A549 (cell line): Measurements from ENCODE around the gene HMCES. TPM values are rescaled to one million over a fixed set of nuclear protein-coding genes. Genes with fewer than 3 reads are reported as not detected.

ENCODE experiments used
- ATAC-seq, 2 experiments: fragments of 200-7000 bp in 1 of 2; fragments of >200 bp in 1 of 2; cut with Nextera tagmentation in 1 of 2; cut with Tn5 transposase in 1 of 2; 3 replicates each; pipeline versions ENCODE4 v1.8.0 to v1.9.1; 2018 to 2020; ENCODE audit warnings: mild to moderate bottlenecking in 1 of 2, moderate library complexity in 1 of 2
- CTCF ChIA-PET: fragments of 300-600 bp; sonication (Branson Sonifier 250); formaldehyde crosslinking; extraction: SDS; loops from one replicate; lab custom pipeline; 2021; ENCODE audit warnings: antibody characterized with exemption, inconsistent platforms; lab: Yijun Ruan, JAX
- POLR2A ChIA-PET: fragments of 350-600 bp; formaldehyde crosslinking; extraction: SDS; loops from one replicate; lab custom pipeline; 2021; ENCODE audit warnings: antibody characterized with exemption, inconsistent platforms; lab: Yijun Ruan, JAX
- DNase-seq, 2 experiments: peaks; one replicate each; pipeline versions ENCODE4 v3.0.0 to v3.0.0-alpha.2; 2011 to 2016; ENCODE audit warnings: low read depth in 1 of 2, low spot score in 1 of 2
- FAIRE-seq: peaks from 2 replicates; lab custom pipeline; 2011; peaks lifted over from hg19 to GRCh38; lab: Jason Lieb, UNC
- H3K27ac ChIP-seq, 2 experiments: fragments of >200 bp; sonication (Bioruptor Twin); formaldehyde crosslinking; 3 replicates each; pipeline ENCODE4 v1.5.1; 2016 to 2017
- H3K4me1 ChIP-seq: fragments of >200 bp; sonication (Bioruptor Twin); formaldehyde crosslinking; 3 replicates; pipeline ENCODE4 v1.6.1; 2016
- H3K4me2 ChIP-seq: fragments of >200 bp; sonication (Bioruptor Twin); formaldehyde crosslinking; 3 replicates; pipeline ENCODE4 v1.6.1; 2016
- H3K4me3 ChIP-seq: fragments of >200 bp; sonication (Bioruptor Twin); formaldehyde crosslinking; 3 replicates; pipeline ENCODE4 v1.5.1; 2016
- H3K9me3 ChIP-seq: fragments of >200 bp; sonication (Bioruptor Twin); formaldehyde crosslinking; 3 replicates; pipeline ENCODE4 v1.6.1; 2016
- CBX2 ChIP-seq: fragments of 200-600 bp; sonication (generic); IDR thresholded peaks from 2 replicates; pipeline ENCODE4 v1.6.1; 2016; ENCODE audit warnings: low read depth, mild to moderate bottlenecking, borderline replicate concordance
- CEBPB ChIP-seq, 2 experiments: fragments of >200 bp in 1 of 2; sonication (Bioruptor Twin) in 1 of 2; formaldehyde crosslinking in 1 of 2; IDR thresholded peaks; 2 replicates each; pipeline ENCODE4 v1.6.1; 2012 to 2016
- CHD2 ChIP-seq: fragments of 150-350 bp; IDR thresholded peaks from 2 replicates; pipeline ENCODE4 v1.6.1; 2014; ENCODE audit warnings: low read length; ENCODE audit not compliant: partially characterized antibody
- FOXS1 ChIP-seq: fragments of 250-450 bp; sonication (Bioruptor Pico); IDR thresholded peaks from 2 replicates; pipeline ENCODE4 v1.5.0; 2020; ENCODE audit warnings: mild to moderate bottlenecking, moderate library complexity
- HOXA7 ChIP-seq: fragments of 250-450 bp; sonication (Bioruptor Pico); IDR thresholded peaks from 2 replicates; pipeline ENCODE4 v1.5.0; 2020; ENCODE audit warnings: mild to moderate bottlenecking, moderate library complexity
- JUN ChIP-seq, 2 experiments: fragments of >200 bp; sonication (Bioruptor Twin); formaldehyde crosslinking; IDR thresholded peaks; 2 replicates in 1 of 2; 3 replicates in 1 of 2; pipeline ENCODE4 v1.6.1; 2016 to 2017
- MAZ ChIP-seq: fragments of 150-350 bp; IDR thresholded peaks from 2 replicates; pipeline ENCODE4 v1.6.1; 2014; ENCODE audit warnings: antibody characterized with exemption, low read depth, low read length, borderline replicate concordance
- PHF8 ChIP-seq: fragments of 200-600 bp; sonication (generic); IDR thresholded peaks from 2 replicates; pipeline ENCODE4 v1.6.1; 2016; ENCODE audit warnings: low read depth, mild to moderate bottlenecking, antibody characterized with exemption, moderate library complexity, borderline replicate concordance
- POLR2A ChIP-seq: IDR thresholded peaks from 2 replicates; pipeline ENCODE4 v1.6.1; 2012; ENCODE audit warnings: mild to moderate bottlenecking, low read length
- SREBF2 ChIP-seq: fragments of 450-650 bp; IDR thresholded peaks from 2 replicates; pipeline ENCODE4 v1.6.1; 2014; ENCODE audit warnings: mild to moderate bottlenecking, moderate library complexity
- ZSCAN20 ChIP-seq: fragments of 250-450 bp; sonication (Bioruptor Pico); IDR thresholded peaks from 2 replicates; pipeline ENCODE4 v1.8.0; 2022; ENCODE audit warnings: mild to moderate bottlenecking, moderate library complexity
- WGBS: methylation state at CpG from one replicate; pipeline ENCODE4 v1.1.6; 2017; ENCODE audit errors: missing lambda C conversion rate; 5-methylcytosine and 5-hydroxymethylcytosine counted together
- polyA plus RNA-seq, 4 experiments: library from polyadenylated mRNA; depleted of rRNA in 3 of 4; stranded (reverse); fragments of >200 nt; fragmentation: RNase III in 1 of 4; extraction: RNeasy Plus Mini Kit Qiagen cat#74134 plus additional on column Dnase treatment in 1 of 4; gene quantifications; 2 replicates in 3 of 4; 3 replicates in 1 of 4; pipeline ENCODE4 v1.2.3, GENCODE V29; 2011 to 2017
- TF ChIP-seq, protein P1 (sequence below): fragments of 200-600 bp; sonication (generic); IDR thresholded peaks from 2 replicates; pipeline ENCODE4 v1.6.1; 2016; ENCODE audit warnings: antibody characterized with exemption, mild to moderate bottlenecking, moderate library complexity
- TF ChIP-seq, protein P2 (sequence below): IDR thresholded peaks from 2 replicates; pipeline ENCODE4 v1.6.1; 2012; ENCODE audit warnings: low read depth, borderline replicate concordance
- TF ChIP-seq, protein P3 (sequence below): fragments of 450-650 bp; IDR thresholded peaks from 2 replicates; pipeline ENCODE4 v1.6.1; 2014; ENCODE audit warnings: antibody characterized with exemption
- TF ChIP-seq, protein P4 (sequence below): fragments of >200 bp; sonication (Bioruptor Twin); formaldehyde crosslinking; IDR thresholded peaks from 3 replicates; pipeline ENCODE4 v1.5.1; 2016
- TF ChIP-seq, protein P5 (sequence below): IDR thresholded peaks from 2 replicates; pipeline ENCODE4 v1.6.1; 2012

The HMCES gene
- polyA plus RNA-seq, 2 of the 4 experiments (the other 2 are of a cell fraction) = 35.2 to 39.9 TPM

DNA sequence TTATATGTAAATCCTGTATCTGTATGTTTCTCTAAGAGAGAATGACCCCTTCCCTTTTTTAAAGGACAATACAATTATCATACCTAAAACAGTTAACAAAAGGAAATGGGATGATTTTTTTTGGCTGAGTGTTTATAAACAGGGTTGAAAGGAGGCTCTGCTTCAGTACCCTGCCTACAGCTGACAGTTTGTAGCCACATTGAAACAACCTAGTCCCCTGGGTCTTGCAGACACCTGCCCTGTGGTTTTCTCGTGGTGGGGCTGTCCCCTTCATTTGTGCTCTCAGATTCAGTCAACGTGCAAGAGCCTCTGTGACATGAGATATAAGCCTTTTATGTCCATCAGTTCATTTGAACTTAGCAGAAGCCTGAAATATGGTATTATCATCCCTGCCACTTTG is 2.3 kb upstream of the HMCES start:
- Histone ChIP-seq H3K27ac (no peak overlapping the region), H3K4me3 (no peak overlapping the region), H3K4me1 (peaks cover 16% of the 10 kb centered on the region), H3K4me2 (no peak overlapping the region)
- WGBS = 69% methylated on average over 2 of the region's 2 CpGs
- ATAC-seq (no peak), DNase-seq (no peak)
- CTCF ChIA-PET = no interaction called here
- no peak for TF ChIP-seq HOXA7 (CRISPR knock-in tag)
- TF ChIP-seq, protein P1, sequence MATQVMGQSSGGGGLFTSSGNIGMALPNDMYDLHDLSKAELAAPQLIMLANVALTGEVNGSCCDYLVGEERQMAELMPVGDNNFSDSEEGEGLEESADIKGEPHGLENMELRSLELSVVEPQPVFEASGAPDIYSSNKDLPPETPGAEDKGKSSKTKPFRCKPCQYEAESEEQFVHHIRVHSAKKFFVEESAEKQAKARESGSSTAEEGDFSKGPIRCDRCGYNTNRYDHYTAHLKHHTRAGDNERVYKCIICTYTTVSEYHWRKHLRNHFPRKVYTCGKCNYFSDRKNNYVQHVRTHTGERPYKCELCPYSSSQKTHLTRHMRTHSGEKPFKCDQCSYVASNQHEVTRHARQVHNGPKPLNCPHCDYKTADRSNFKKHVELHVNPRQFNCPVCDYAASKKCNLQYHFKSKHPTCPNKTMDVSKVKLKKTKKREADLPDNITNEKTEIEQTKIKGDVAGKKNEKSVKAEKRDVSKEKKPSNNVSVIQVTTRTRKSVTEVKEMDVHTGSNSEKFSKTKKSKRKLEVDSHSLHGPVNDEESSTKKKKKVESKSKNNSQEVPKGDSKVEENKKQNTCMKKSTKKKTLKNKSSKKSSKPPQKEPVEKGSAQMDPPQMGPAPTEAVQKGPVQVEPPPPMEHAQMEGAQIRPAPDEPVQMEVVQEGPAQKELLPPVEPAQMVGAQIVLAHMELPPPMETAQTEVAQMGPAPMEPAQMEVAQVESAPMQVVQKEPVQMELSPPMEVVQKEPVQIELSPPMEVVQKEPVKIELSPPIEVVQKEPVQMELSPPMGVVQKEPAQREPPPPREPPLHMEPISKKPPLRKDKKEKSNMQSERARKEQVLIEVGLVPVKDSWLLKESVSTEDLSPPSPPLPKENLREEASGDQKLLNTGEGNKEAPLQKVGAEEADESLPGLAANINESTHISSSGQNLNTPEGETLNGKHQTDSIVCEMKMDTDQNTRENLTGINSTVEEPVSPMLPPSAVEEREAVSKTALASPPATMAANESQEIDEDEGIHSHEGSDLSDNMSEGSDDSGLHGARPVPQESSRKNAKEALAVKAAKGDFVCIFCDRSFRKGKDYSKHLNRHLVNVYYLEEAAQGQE = no peak
- no peak for TF ChIP-seq CEBPB (IDR thresholded peaks at IDR 0.05)
- TF ChIP-seq SREBF2 = no peak
- TF ChIP-seq, all 56 proteins: peak for 0
- FAIRE-seq = no peak
- POLR2A ChIA-PET = no interaction called here
- H3K9me3 ChIP-seq = no peaks in the 10 kb centered on the region

DNA sequence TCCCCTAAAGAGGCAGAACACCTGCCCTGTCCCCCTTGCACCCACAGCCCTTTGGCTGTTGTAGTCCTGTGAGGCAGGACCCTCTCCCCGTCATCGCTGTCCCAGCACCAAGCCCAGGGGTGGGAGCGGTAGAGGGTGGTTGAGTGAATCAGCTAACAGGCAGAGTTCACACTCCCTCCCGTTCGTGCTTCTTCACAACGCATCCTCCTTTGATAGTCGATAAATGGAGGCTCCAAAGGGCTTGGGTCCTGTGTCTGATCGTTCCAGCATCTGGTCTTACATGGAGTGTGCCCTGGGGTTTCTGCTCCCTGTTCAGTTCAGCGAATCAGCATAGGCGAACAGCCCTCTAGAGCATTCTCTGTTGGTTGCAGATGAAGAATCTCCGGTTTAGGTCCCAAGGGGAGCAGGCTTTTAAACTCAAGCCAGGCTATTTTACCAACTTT is 820 bp upstream of the HMCES start:
- peak overlapping the region; percentile 77 for H3K4me2 ChIP-seq
- H3K4me1 ChIP-seq = peaks cover 22% of the 10 kb centered on the region
- no peaks in the 10 kb centered on the region for H3K9me3 ChIP-seq
- DNase-seq (peak in 1 of 2 experiments; percentile 8), ATAC-seq (peak; percentile 17 to 41; a peak in 5 of 6 replicates), FAIRE-seq (no peak)
- 90% methylated on average over 11 of the region's 11 CpGs for WGBS
- POLR2A ChIA-PET = interaction anchor here (0.6 kb wide), 1 partner anchor 128 kb away, joined by 4 read pairs; no protein-coding TSS in a partner anchor
- peak overlapping the region; percentile 85 to 100 for H3K27ac ChIP-seq
- CTCF ChIA-PET = interaction anchor here (1.3 kb wide), 1 partner anchor 39 kb away, joined by 5 read pairs; a partner anchor contains a TSS
- TF ChIP-seq, protein P2, sequence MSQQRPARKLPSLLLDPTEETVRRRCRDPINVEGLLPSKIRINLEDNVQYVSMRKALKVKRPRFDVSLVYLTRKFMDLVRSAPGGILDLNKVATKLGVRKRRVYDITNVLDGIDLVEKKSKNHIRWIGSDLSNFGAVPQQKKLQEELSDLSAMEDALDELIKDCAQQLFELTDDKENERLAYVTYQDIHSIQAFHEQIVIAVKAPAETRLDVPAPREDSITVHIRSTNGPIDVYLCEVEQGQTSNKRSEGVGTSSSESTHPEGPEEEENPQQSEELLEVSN = no peak
- TF ChIP-seq CHD2 = no peak
- TF ChIP-seq, protein P3, sequence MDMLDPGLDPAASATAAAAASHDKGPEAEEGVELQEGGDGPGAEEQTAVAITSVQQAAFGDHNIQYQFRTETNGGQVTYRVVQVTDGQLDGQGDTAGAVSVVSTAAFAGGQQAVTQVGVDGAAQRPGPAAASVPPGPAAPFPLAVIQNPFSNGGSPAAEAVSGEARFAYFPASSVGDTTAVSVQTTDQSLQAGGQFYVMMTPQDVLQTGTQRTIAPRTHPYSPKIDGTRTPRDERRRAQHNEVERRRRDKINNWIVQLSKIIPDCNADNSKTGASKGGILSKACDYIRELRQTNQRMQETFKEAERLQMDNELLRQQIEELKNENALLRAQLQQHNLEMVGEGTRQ = no peak
- TF ChIP-seq, all 56 proteins: peak for 0
- H3K4me3 ChIP-seq = peak overlapping the region; percentile 70; the same call in 2 of the 3 replicates

DNA sequence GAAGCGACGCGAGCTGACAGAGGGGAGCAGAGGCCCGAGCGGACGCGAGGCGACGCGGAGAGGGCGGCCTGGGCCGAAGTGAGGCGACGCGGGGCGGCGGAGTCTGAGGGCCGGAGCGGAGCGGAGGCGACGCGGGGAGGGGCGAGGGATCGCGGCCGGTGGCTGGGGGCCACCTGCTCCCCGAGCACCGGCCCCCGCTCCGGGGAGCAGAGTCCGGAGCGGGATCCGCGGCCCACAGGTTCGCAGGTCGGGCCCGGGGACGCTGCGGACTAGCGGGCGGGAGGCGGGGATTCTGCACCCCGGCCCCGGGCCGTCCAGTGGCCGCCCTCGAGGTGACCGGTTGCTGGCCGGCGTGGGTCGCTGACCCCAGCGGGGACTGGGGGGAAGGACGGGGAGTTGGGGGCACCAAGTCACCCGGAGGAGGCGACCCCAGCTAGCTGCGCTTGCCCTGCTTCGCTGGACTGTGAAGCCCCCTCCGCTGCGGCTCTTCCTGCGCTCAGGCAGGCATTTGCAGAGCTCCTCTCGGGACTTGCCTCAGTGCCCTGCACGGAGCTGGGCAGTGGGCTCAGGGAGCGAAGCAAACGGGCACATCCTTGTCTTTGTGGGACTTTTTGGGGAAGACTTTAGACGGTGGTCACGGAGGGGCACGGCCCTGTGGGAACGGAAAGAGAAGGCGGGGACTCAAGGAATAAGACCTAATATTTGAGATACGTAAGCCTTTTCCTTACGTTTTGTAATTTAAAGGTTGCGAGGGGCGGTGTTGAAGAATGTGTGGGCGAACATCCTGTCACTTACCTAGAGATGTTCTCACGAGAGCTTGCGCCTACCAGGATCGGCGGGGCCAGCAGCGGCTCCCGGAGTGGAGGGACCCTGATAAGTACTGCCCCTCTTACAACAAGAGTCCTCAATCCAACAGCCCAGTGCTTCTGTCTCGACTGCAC is 566 bp downstream of the HMCES start:
- POLR2A ChIA-PET = interaction anchor here (0.6 to 1.8 kb wide), 3 partner anchors 18 to 38 kb away, joined by 3 to 4 read pairs (median 3); a partner anchor contains a TSS
- TF ChIP-seq PHF8 = peak; percentile 72
- TF ChIP-seq JUN (IDR thresholded peaks at IDR 0.05) = peak in 1 of 2 experiments; percentile 45; a peak in 1 of 5 replicates
- TF ChIP-seq, protein P4, sequence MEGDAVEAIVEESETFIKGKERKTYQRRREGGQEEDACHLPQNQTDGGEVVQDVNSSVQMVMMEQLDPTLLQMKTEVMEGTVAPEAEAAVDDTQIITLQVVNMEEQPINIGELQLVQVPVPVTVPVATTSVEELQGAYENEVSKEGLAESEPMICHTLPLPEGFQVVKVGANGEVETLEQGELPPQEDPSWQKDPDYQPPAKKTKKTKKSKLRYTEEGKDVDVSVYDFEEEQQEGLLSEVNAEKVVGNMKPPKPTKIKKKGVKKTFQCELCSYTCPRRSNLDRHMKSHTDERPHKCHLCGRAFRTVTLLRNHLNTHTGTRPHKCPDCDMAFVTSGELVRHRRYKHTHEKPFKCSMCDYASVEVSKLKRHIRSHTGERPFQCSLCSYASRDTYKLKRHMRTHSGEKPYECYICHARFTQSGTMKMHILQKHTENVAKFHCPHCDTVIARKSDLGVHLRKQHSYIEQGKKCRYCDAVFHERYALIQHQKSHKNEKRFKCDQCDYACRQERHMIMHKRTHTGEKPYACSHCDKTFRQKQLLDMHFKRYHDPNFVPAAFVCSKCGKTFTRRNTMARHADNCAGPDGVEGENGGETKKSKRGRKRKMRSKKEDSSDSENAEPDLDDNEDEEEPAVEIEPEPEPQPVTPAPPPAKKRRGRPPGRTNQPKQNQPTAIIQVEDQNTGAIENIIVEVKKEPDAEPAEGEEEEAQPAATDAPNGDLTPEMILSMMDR = no peak
- TF ChIP-seq ZSCAN20 (CRISPR knock-in tag) = no peak
- TF ChIP-seq, protein P5, sequence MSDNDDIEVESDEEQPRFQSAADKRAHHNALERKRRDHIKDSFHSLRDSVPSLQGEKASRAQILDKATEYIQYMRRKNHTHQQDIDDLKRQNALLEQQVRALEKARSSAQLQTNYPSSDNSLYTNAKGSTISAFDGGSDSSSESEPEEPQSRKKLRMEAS = no peak
- TF ChIP-seq CBX2 = no peak
- no peak for TF ChIP-seq MAZ
- no peak for TF ChIP-seq FOXS1 (CRISPR knock-in tag)
- peak; percentile 35; the same call in 1 of the 2 replicates for TF ChIP-seq POLR2A
- TF ChIP-seq, all 56 proteins: peak for 3
- FAIRE-seq (no peak), ATAC-seq (peak; percentile 62 to 73), DNase-seq (peak; percentile 22 to 56)
- no peaks in the 10 kb centered on the region for H3K9me3 ChIP-seq
- peak overlapping the region; percentile 74 for H3K4me2 ChIP-seq
- H3K4me1 ChIP-seq = peaks cover 22% of the 10 kb centered on the region
- 1% methylated on average over 19 of the region's 82 CpGs for WGBS
- H3K27ac ChIP-seq = peak overlapping the region; percentile 85 to 100
- peak overlapping the region; percentile 70 for H3K4me3 ChIP-seq
- CTCF ChIA-PET = interaction anchor here (1.0 to 1.3 kb wide), 3 partner anchors 37 to 309 kb away, joined by 4 to 5 read pairs (median 4); a partner anchor contains a TSS
